WTC11 (cell line): Measurements from ENCODE around the gene PHYHD1. TPM values are rescaled to one million over a fixed set of nuclear protein-coding genes. Genes with fewer than 3 reads are reported as not detected.

Experiments used
- ATAC-seq: fragments of 200-7000 bp; cut with Tn5 transposase; 2 replicates; pipeline ENCODE4 v1.10.0; 2021; ENCODE audit warnings: mild to moderate bottlenecking, moderate library complexity
- CTCF ChIA-PET: fragments of 300-600 bp; sonication (Branson Sonifier 250); formaldehyde crosslinking; loops from one replicate; lab custom pipeline; 2021; ENCODE audit warnings: antibody characterized with exemption; lab: Charles Lee
- POLR2A ChIA-PET: fragments of 350-600 bp; sonication (Branson Sonifier 250); formaldehyde crosslinking; loops from one replicate; lab custom pipeline; 2021; ENCODE audit warnings: antibody characterized with exemption; lab: Charles Lee
- DNase-seq: peaks from one replicate; pipeline ENCODE4 v3.0.0; 2021; ENCODE audit warnings: low spot score
- H3K27ac Mint-ChIP-seq: 2 replicates; pipeline ENCODE4 v1.8.0; 2021; ENCODE audit warnings: mixed read lengths
- H3K27me3 Mint-ChIP-seq: 2 replicates; pipeline ENCODE4 v1.8.0; 2021; ENCODE audit warnings: low read depth, mild to moderate bottlenecking, moderate library complexity, mixed read lengths
- H3K36me3 Mint-ChIP-seq: 2 replicates; pipeline ENCODE4 v1.8.0; 2021; ENCODE audit warnings: mixed read lengths
- H3K4me1 Mint-ChIP-seq: 2 replicates; pipeline ENCODE4 v1.8.0; 2022; ENCODE audit warnings: mixed read lengths
- H3K4me3 Mint-ChIP-seq: 2 replicates; pipeline ENCODE4 v1.8.0; 2021; ENCODE audit warnings: mild to moderate bottlenecking, moderate library complexity, mixed read lengths
- H3K9me3 Mint-ChIP-seq: 2 replicates; pipeline ENCODE4 v1.8.0; 2021; ENCODE audit warnings: mixed read lengths
- AFF4 ChIP-seq: sonication (generic); formaldehyde crosslinking; IDR thresholded peaks from 2 replicates; pipeline ENCODE4 v1.8.1; 2023; ENCODE audit warnings: mild to moderate bottlenecking, missing genetic modification reagents, borderline replicate concordance
- CBFB ChIP-seq: sonication (generic); formaldehyde crosslinking; IDR thresholded peaks from 2 replicates; pipeline ENCODE4 v1.8.1; 2022; ENCODE audit warnings: mild to moderate bottlenecking, low read depth, missing genetic modification reagents
- E2F1 ChIP-seq: sonication (generic); formaldehyde crosslinking; IDR thresholded peaks from 2 replicates; pipeline ENCODE4 v1.8.0; 2022; ENCODE audit warnings: mild to moderate bottlenecking, missing genetic modification reagents
- E2F5 ChIP-seq: sonication (generic); formaldehyde crosslinking; IDR thresholded peaks from 2 replicates; pipeline ENCODE4 v1.8.1; 2022; ENCODE audit warnings: mild to moderate bottlenecking, moderate library complexity, missing genetic modification reagents
- ERG ChIP-seq: fragments of 250-450 bp; sonication (Bioruptor Pico); IDR thresholded peaks from 2 replicates; pipeline ENCODE4 v1.8.0; 2021; ENCODE audit warnings: mild to moderate bottlenecking
- IRF2 ChIP-seq: sonication (generic); formaldehyde crosslinking; IDR thresholded peaks from 2 replicates; pipeline ENCODE4 v1.8.0; 2022; ENCODE audit warnings: low read depth, missing genetic modification reagents, borderline replicate concordance
- MAX ChIP-seq: sonication (generic); formaldehyde crosslinking; IDR thresholded peaks from 2 replicates; pipeline ENCODE4 v1.8.0; 2022; ENCODE audit warnings: mild to moderate bottlenecking, missing genetic modification reagents
- NR1H2 ChIP-seq: sonication (generic); formaldehyde crosslinking; IDR thresholded peaks from 2 replicates; pipeline ENCODE4 v1.9.0; 2021; ENCODE audit warnings: mild to moderate bottlenecking, moderate library complexity, missing genetic modification reagents
- SP1 ChIP-seq: sonication (generic); formaldehyde crosslinking; conservative IDR thresholded peaks from 2 replicates; pipeline ENCODE4 v1.8.1; 2022; ENCODE audit warnings: missing genetic modification reagents
- STAT6 ChIP-seq: sonication (generic); formaldehyde crosslinking; conservative IDR thresholded peaks from 2 replicates; pipeline ENCODE4 v1.8.1; 2023; ENCODE audit warnings: mild to moderate bottlenecking, low read depth, missing genetic modification reagents, moderate library complexity
- USF1 ChIP-seq: sonication (generic); formaldehyde crosslinking; IDR thresholded peaks from 2 replicates; pipeline ENCODE4 v1.8.0; 2022; ENCODE audit warnings: mild to moderate bottlenecking, missing genetic modification reagents
- USF2 ChIP-seq: sonication (generic); formaldehyde crosslinking; IDR thresholded peaks from 2 replicates; pipeline ENCODE4 v1.8.1; 2023; ENCODE audit warnings: mild to moderate bottlenecking, missing genetic modification reagents, moderate library complexity
- ZMAT4 ChIP-seq: fragments of 250-450 bp; sonication (Bioruptor Pico); IDR thresholded peaks from 2 replicates; pipeline ENCODE4 v1.9.0; 2021; ENCODE audit warnings: mild to moderate bottlenecking
- ZNF219 ChIP-seq: sonication (generic); formaldehyde crosslinking; IDR thresholded peaks from 2 replicates; pipeline ENCODE4 v1.8.0; 2023; ENCODE audit warnings: missing genetic modification reagents, mild to moderate bottlenecking, borderline replicate concordance
- ZNF281 ChIP-seq: sonication (generic); formaldehyde crosslinking; IDR thresholded peaks from 2 replicates; pipeline ENCODE4 v1.8.0; 2023; ENCODE audit warnings: mild to moderate bottlenecking, missing genetic modification reagents
- ZNF512 ChIP-seq: sonication (generic); formaldehyde crosslinking; IDR thresholded peaks from 2 replicates; pipeline ENCODE4 v1.8.1; 2022; ENCODE audit warnings: missing genetic modification reagents, borderline replicate concordance
- total RNA-seq: library from RNA; stranded (reverse); gene quantifications from 3 replicates; pipeline ENCODE4 v1.2.3, GENCODE V29; 2021

Gene PHYHD1
- total RNA-seq, 1 experiment from 2014 or later, result 14.6 TPM

GRCh38 chr9:128927731-128928411 lies 7.1 kb downstream of the PHYHD1 start (continued):
- no peak for TF ChIP-seq MAX
- 0 out of 2 replicates have a peak, but pooled peaks have one; percentile 43 for TF ChIP-seq SP1 (CRISPR knock-in tag)
- no peak for TF ChIP-seq NR1H2 (CRISPR knock-in tag)

- CTCF ChIA-PET, result interaction anchor here (0.5 to 4.9 kb wide), 35 partner anchors 9 to 227 kb away, joined by 3 to 54 read pairs (median 5); partner anchors contain the start of genes DOLPP1, ENDOG, KYAT1 and LRRC8A
- H3K4me1 Mint-ChIP-seq, result peaks cover 6% of the 10 kb centered on the region; the same call in 1 of the 2 replicates
- no peaks in the 10 kb centered on the region for H3K27me3 Mint-ChIP-seq
- no peaks in the 10 kb centered on the region for H3K9me3 Mint-ChIP-seq
- no peak for DNase-seq
- ATAC-seq, result no peak
- POLR2A ChIA-PET, result interaction anchor here (1.3 to 2.0 kb wide), 2 partner anchors 47 to 111 kb away, joined by 3 to 6 read pairs; partner anchors contain the start of genes ENDOG, KYAT1 and LRRC8A
- no peak overlapping the region for H3K4me3 Mint-ChIP-seq
- no peak overlapping the region for H3K27ac Mint-ChIP-seq
- H3K36me3 Mint-ChIP-seq, result no peaks in the 10 kb centered on the region
- no peak for TF ChIP-seq ZMAT4 (CRISPR knock-in tag)
- no peak for TF ChIP-seq USF1 (CRISPR knock-in tag)
- TF ChIP-seq AFF4 (CRISPR knock-in tag), result no peak
- TF ChIP-seq ZNF512 (CRISPR knock-in tag), result no peak
- no peak for TF ChIP-seq ZNF281 (CRISPR knock-in tag)
- no peak for TF ChIP-seq SP1 (CRISPR knock-in tag)
- no peak for TF ChIP-seq USF2
- TF ChIP-seq CBFB (CRISPR knock-in tag), result no peak
- TF ChIP-seq E2F1, result no peak
- TF ChIP-seq STAT6, result no peak
- TF ChIP-seq IRF2, result no peak
- TF ChIP-seq E2F5 (CRISPR knock-in tag), result no peak
- TF ChIP-seq ZNF219, result no peak
- no peak for TF ChIP-seq ERG
These were observed 7.8 kb downstream of the PHYHD1 start for GRCh38 chr9:128928624-128929023.
